Ascending aorta (tissue), 2 donors: ENCODE measurements around the gene OTX1. TPM values are rescaled to one million over a fixed set of nuclear protein-coding genes. Genes with fewer than 3 reads are reported as not detected.

Experiments used
- DNase-seq, 2 donors: peaks; one replicate each; pipeline ENCODE4 v3.0.0-alpha.2; 2019; ENCODE audit warnings: low spot score in 2 of 2
- H3K27ac ChIP-seq, 2 donors: fragments of 200-600 bp; sonication (generic); one replicate each; pipeline ENCODE4 v1.5.1; 2016 to 2017; ENCODE audit warnings: mild to moderate bottlenecking in 1 of 2
- H3K27me3 ChIP-seq: fragments of 200-600 bp; sonication (generic); one replicate; pipeline ENCODE4 v1.5.1; 2017
- H3K36me3 ChIP-seq, 2 donors: fragments of 200-600 bp; sonication (generic); one replicate each; pipeline ENCODE4 v1.5.1; 2016
- H3K4me1 ChIP-seq, 2 donors: fragments of 200-600 bp; sonication (generic); one replicate each; pipeline ENCODE4 v1.5.1; 2016 to 2017; ENCODE audit warnings: mild to moderate bottlenecking in 1 of 2
- H3K4me3 ChIP-seq, 2 donors: fragments of 200-600 bp; sonication (generic); one replicate each; pipeline ENCODE4 v1.5.1; 2016 to 2017; ENCODE audit warnings: mild to moderate bottlenecking in 1 of 2
- H3K9me3 ChIP-seq, 2 donors: fragments of 200-600 bp; sonication (generic); one replicate each; pipeline ENCODE4 v1.5.1; 2016
- intact Hi-C: fragments of 100-400 bp; cut with DNase I; formaldehyde crosslinking; loops from one replicate; pipeline ENCODE4 v1.15.1; 2023
- total RNA-seq: library from RNA; depleted of rRNA; stranded (reverse); fragments of >200 nt; gene quantifications from one replicate; pipeline ENCODE4 v1.1.0, GENCODE V29; 2016
- TF ChIP-seq, protein P1 (sequence below), 3 experiments: fragments of 200-600 bp in 2 of 3; fragments of 450-650 bp in 1 of 3; sonication (generic) in 2 of 3; IDR thresholded peaks; one replicate each; pipeline ENCODE4 v1.5.1; 2016 to 2019; ENCODE audit warnings: antibody characterized with exemption in 3 of 3, mild to moderate bottlenecking in 1 of 3, moderate library complexity in 1 of 3

The OTX1 gene
- total RNA-seq, 1 donor from 2014 or later, result not detected

DNA sequence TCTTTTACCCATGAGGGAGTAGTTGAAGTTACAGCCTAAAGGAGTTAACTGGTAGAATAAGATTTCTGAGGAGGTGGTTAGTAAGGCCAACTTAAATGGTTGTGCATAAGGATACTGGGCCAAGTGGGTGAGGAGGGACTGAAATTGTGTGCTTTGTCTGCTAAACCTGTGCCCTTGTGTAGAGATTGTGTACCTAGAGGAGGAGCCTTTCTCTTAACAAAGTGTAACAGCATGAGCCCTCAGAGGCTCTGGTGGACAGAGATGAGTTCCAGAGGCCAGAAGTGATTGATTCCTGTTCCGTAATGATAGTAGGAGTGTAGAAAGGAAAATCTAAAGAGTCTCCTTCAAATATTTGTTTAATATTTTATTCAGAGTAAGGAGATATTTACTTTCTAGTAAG lies 42.9 kb downstream of the OTX1 start:
- DNase-seq, result no peak
- Histone ChIP-seq H3K4me3 (no peak overlapping the region), H3K27me3 (no peaks in the 10 kb centered on the region), H3K27ac (no peak overlapping the region), H3K4me1 (no peaks in the 10 kb centered on the region), H3K9me3 (no peaks in the 10 kb centered on the region), H3K36me3 (no peaks in the 10 kb centered on the region)
- TF ChIP-seq, protein P1, sequence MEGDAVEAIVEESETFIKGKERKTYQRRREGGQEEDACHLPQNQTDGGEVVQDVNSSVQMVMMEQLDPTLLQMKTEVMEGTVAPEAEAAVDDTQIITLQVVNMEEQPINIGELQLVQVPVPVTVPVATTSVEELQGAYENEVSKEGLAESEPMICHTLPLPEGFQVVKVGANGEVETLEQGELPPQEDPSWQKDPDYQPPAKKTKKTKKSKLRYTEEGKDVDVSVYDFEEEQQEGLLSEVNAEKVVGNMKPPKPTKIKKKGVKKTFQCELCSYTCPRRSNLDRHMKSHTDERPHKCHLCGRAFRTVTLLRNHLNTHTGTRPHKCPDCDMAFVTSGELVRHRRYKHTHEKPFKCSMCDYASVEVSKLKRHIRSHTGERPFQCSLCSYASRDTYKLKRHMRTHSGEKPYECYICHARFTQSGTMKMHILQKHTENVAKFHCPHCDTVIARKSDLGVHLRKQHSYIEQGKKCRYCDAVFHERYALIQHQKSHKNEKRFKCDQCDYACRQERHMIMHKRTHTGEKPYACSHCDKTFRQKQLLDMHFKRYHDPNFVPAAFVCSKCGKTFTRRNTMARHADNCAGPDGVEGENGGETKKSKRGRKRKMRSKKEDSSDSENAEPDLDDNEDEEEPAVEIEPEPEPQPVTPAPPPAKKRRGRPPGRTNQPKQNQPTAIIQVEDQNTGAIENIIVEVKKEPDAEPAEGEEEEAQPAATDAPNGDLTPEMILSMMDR (IDR thresholded peaks at IDR 0.05), result no peak
- intact Hi-C loops, result no loop called here

DNA sequence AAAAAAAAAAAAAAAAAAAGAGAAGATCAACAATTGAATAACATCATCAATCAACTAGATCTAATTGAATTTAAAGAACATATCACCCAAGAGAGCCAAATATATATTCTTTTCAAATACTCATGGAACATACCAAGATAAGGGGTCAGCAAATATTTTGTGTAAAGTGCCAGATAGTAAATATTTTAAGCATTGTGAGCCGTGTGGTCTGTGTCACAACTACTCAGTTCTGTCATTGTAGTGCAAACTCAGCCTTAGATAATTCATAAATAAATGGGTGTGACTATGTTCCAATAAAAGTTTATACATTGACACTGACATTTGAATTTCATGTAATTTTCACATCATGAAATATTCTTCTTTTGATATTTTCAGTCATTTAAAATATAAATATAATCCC lies 45.9 kb downstream of the OTX1 start:
- no peak overlapping the region for H3K27ac ChIP-seq
- TF ChIP-seq, protein P1 (IDR thresholded peaks at IDR 0.05), result no peak
- H3K27me3 ChIP-seq, result no peaks in the 10 kb centered on the region
- no peaks in the 10 kb centered on the region for H3K4me1 ChIP-seq
- H3K9me3 ChIP-seq, result no peaks in the 10 kb centered on the region
- DNase-seq, result no peak
- H3K36me3 ChIP-seq, result no peaks in the 10 kb centered on the region
- intact Hi-C loops, result no loop called here
- H3K4me3 ChIP-seq, result no peak overlapping the region

DNA sequence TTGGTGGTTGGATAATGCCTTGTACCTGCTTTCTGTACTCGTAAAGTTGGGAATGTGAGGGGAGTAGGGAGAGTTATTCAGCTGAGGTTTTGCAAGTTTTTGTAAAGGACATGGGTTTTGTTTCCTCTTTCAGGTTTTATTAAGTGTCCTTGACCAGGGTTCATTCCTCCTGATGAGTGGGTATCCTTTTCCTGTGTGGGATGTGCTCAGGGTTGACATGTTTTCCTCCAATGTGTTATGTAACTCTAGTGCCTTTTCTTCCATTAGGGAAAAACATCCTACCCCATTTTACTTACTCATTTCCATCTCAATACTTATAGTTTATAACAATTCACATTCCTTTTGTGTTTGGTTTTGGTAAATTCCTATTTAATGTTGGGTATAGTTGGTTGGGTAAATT lies 48.4 kb downstream of the OTX1 start:
- Histone ChIP-seq H3K27ac (no peak overlapping the region), H3K27me3 (no peaks in the 10 kb centered on the region), H3K4me1 (no peaks in the 10 kb centered on the region), H3K9me3 (no peaks in the 10 kb centered on the region), H3K36me3 (no peaks in the 10 kb centered on the region), H3K4me3 (no peak overlapping the region)
- no peak for DNase-seq
- intact Hi-C loops, result no loop called here
- TF ChIP-seq, protein P1 (IDR thresholded peaks at IDR 0.05), result no peak

DNA sequence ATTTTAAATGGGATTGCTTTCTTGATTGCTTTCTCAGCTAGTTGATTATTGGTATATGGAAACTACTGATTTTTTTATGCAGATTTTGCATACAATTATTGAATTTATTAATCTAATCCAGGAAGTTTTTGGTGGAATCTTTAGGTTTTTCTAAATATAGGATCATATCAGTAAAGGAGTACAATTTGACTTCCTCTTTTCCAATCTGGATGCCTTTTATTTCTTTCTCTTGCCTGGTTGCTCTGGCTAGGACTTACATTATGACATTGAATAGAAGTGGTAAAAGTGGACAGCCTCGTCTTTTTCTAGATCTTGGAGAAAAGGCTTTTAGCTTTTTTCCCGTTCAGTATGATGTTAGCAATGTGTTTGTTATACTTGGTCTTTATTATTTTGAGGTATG lies 51.3 kb downstream of the OTX1 start:
- peaks cover 0 to 18% of the 10 kb centered on the region in 2 donors for H3K9me3 ChIP-seq
- H3K27me3 ChIP-seq, result no peaks in the 10 kb centered on the region
- H3K36me3 ChIP-seq, result no peaks in the 10 kb centered on the region
- intact Hi-C loops, result no loop called here
- no peaks in the 10 kb centered on the region for H3K4me1 ChIP-seq
- H3K4me3 ChIP-seq, result no peak overlapping the region
- DNase-seq, result no peak
- no peak overlapping the region for H3K27ac ChIP-seq
- TF ChIP-seq, protein P1 (IDR thresholded peaks at IDR 0.05), result no peak

DNA sequence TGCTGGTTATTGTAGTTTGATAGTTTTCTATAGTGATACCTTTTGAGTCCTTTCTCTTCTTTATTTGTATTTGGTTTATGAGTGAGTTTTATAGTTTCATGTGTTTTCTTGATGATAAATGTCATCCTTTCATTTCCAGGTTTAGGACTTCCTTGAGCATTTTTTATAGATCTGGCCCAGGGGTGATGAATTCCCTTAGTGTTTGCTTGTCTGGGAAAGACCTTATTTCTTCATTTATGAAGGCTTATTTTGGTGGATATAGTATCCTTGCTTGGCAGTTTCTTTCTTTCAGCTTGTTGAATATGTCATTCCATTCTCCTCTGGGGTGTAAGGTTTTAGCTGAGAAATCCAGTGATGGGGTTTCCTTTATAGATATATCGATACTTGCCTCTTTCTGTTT lies 53.9 kb downstream of the OTX1 start:
- Histone ChIP-seq H3K9me3 (peaks cover 0 to 18% of the 10 kb centered on the region in 2 donors), H3K36me3 (no peaks in the 10 kb centered on the region), H3K4me3 (no peak overlapping the region), H3K27ac (no peak overlapping the region), H3K27me3 (no peaks in the 10 kb centered on the region), H3K4me1 (no peaks in the 10 kb centered on the region)
- no peak for DNase-seq
- intact Hi-C loops, result no loop called here
- TF ChIP-seq, protein P1 (IDR thresholded peaks at IDR 0.05), result no peak
